ENCODE measurements around the gene KLF4.

DNA sequence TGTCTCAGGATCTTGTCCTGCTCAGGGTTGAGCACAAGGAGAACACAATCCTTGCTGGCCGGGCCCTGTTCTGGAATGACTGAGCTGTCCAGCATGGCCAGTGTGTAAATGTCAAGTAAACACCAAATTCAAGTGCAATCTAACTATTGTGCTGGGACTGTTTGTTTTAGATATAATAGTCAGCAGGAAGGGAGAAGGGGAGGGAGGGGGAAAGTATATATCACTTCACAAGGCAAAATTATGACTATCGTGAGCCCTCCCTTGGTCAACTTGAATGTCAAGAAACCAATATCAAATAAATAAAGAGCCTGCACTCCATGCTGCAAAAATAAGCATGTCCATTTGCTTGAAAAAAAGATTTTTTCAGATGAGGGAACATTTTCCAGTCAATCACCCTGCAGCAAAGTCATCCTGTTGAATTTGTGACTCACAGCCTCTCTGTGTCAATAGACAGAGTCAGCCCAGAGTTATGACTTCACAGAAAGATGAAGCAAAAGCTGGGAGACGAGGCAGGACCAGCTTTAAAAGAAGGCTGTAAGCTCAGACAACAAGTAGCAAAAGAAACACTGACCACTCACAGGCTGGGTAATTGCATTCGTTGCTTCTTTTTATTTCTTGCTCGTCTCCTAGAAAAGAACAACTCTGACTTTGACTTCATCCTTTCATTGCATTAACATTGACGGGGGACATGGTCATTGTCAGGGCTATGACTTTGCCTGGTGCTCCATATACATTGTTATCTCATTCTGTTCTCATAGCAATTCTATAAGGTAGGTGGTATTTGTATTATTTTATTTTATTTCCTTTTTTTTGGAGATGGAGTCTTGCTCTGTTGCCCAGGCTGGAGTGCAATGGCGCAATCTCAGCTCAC, 15.3 kb upstream of the KLF4 start:
- TF ChIP-seq POLR2AphosphoS5 (IDR thresholded peaks at IDR 0.05): no peak
- TF ChIP-seq POLR2A (IDR thresholded peaks at IDR 0.05): no peak
